Measurements from ENCODE around the gene HEXB. TPM values are rescaled to one million over a fixed set of nuclear protein-coding genes. Genes with fewer than 3 reads are reported as not detected.
"Not testable (repeated sequence)": the region's sequence is repeated elsewhere in the genome, so short reads cannot be mapped to it uniquely, and the experiment has no call there.

Gene HEXB
- total and polyA plus RNA-seq, 9 of the 15 experiments (the other 6 are each of a cell fraction or from before 2014, with no cell fraction given): 22.9 to 158 (median 108) TPM

DNA sequence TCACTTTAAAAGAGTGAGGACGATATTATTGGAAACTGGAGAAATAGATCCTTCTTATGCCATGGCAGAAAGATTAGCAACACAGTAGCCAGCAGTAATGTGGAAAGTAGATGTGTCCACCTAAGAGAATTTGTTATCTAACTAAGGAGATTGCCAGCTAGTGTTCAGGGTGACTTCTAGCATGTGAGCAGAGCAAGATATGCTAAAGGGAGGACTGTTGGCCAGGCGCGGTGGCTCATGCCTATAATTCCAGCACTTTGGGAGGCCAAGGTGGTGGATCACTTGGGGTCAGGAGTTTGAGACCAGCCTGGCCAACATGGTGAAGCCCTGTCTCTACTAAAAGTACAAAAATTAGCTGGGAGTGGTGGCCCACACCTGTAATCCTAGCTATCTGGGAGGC, 5.7 kb upstream of the HEXB start:
- H3K36me3 ChIP-seq (ENCODE audit: control insufficient read depth, insufficient read depth, low read length); H3K79me2 ChIP-seq (ENCODE audit: control insufficient read depth, insufficient read depth, low read length); H3K9me3 ChIP-seq (replicated peaks; ENCODE audit: control insufficient read depth, insufficient read depth, low read depth, low read length); H3K27ac ChIP-seq (ENCODE audit: extremely low read depth, low read depth, low read length); H4K20me1 ChIP-seq (replicated peaks; ENCODE audit: control insufficient read depth, insufficient read depth, low read length); H3K4me2 ChIP-seq (ENCODE audit: insufficient read depth, low read length); CTCF ChIA-PET (ENCODE audit: low intra/inter-chr PET ratio); H3K9me1 ChIP-seq (ENCODE audit: control insufficient read depth, insufficient read depth, low read length); H2AFZ ChIP-seq (ENCODE audit: low read depth, low read length); BruUV-seq (replicated peaks); FAIRE-seq; H3K4me1 ChIP-seq (replicated peaks in 1 of 2; ENCODE audit: control insufficient read depth in 2 of 2, insufficient read depth in 2 of 2, low read length in 2 of 2); H3K4me3 ChIP-seq; H3K27me3 ChIP-seq (ENCODE audit: control insufficient read depth in 2 of 2, insufficient read depth in 2 of 2, low read length in 2 of 2); H3K9ac ChIP-seq (ENCODE audit: insufficient read depth in 1 of 2, low read depth in 2 of 2, low read length in 2 of 2): not testable (repeated sequence)
- intact Hi-C loops (cut with micrococcal nuclease) (loop anchor here (10.0 kb wide), 1 partner anchor 1576 kb away; no protein-coding TSS in a partner anchor), in situ Hi-C loops (cut with MboI) (loop anchor here (5.0 kb wide), 1 partner anchor 238 kb away; no protein-coding TSS in a partner anchor)
- TF ChIP-seq CBFA2T3 (IDR thresholded peaks at IDR 0.05): peak; percentile 52
- peak; percentile 33; the same call in 1 of the 2 replicates for TF ChIP-seq TAL1 (IDR thresholded peaks at IDR 0.05)
- 5% methylated on average over 3 of the region's 3 CpGs for WGBS (ENCODE audit: insufficient coverage, low coverage, missing lambda C conversion rate)
- DNase-seq (ENCODE audit: extremely low read depth in 1 of 4, low spot score in 3 of 4) (peak in 1 of 4 experiments; percentile 16), ATAC-seq (peak; percentile 46; the same call in 2 of the 3 replicates)
- POLR2A ChIA-PET: interaction anchor here (0.5 kb wide), 1 partner anchor 16 kb away, joined by 5 read pairs; no protein-coding TSS in a partner anchor

DNA sequence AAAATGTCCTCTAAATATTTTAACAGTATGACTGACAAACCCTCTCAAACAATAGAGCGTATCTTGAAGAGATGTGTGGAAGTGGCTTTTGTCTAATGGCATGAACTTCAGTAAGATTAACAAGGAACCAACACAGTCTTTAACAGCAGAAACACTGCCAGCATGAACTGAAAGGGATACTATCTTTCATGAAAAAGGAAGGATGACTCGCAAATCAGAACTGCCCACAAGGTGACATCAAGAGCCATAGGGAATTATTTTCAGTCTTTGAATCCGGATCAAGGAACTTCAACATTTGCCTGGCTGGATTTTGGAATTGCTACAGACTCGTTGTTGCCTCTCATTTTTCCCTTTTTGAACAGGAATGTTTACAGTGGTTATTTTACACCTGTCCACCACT, 5.1 kb upstream of the HEXB start:
- Histone ChIP-seq H3K4me3 (no peak overlapping the region), H3K36me3 (ENCODE audit: control insufficient read depth, insufficient read depth, low read length) (no peaks in the 10 kb centered on the region), H3K9me3 (replicated peaks; ENCODE audit: control insufficient read depth, insufficient read depth, low read depth, low read length) (no peaks in the 10 kb centered on the region), H2AFZ (ENCODE audit: low read depth, low read length) (no peak overlapping the region), H3K4me1 (replicated peaks in 1 of 2; ENCODE audit: control insufficient read depth in 2 of 2, insufficient read depth in 2 of 2, low read length in 2 of 2) (peaks cover 2 to 14% of the 10 kb centered on the region in 2 experiments; a peak in 4 of 5 replicates), H3K9ac (ENCODE audit: insufficient read depth in 1 of 2, low read depth in 2 of 2, low read length in 2 of 2) (no peak overlapping the region), H3K79me2 (ENCODE audit: control insufficient read depth, insufficient read depth, low read length) (no peaks in the 10 kb centered on the region), H3K4me2 (ENCODE audit: insufficient read depth, low read length) (no peak overlapping the region), H4K20me1 (replicated peaks; ENCODE audit: control insufficient read depth, insufficient read depth, low read length) (no peaks in the 10 kb centered on the region), H3K9me1 (ENCODE audit: control insufficient read depth, insufficient read depth, low read length) (no peaks in the 10 kb centered on the region), H3K27ac (ENCODE audit: extremely low read depth, low read depth, low read length) (no peak overlapping the region), H3K27me3 (ENCODE audit: control insufficient read depth in 2 of 2, insufficient read depth in 2 of 2, low read length in 2 of 2) (no peaks in the 10 kb centered on the region; a peak in 1 of 5 replicates)
- no peak for DNase-seq (ENCODE audit: extremely low read depth in 1 of 4, low spot score in 3 of 4)
- CTCF ChIA-PET (ENCODE audit: low intra/inter-chr PET ratio): no interaction called here
- in situ Hi-C loops (cut with MboI) (loop anchor here (5.0 kb wide), 1 partner anchor 237 kb away; no protein-coding TSS in a partner anchor), intact Hi-C loops (cut with micrococcal nuclease) (loop anchor here (10.0 kb wide), 2 partner anchors 555 to 1575 kb away; partner anchors contain the start of gene ANKRD31)
- no peak for FAIRE-seq
- ATAC-seq: no peak
- BruUV-seq (replicated peaks): no TSS peak
- WGBS (ENCODE audit: insufficient coverage, low coverage, missing lambda C conversion rate): 15% methylated on average over 4 of the region's 4 CpGs
- POLR2A ChIA-PET: no interaction called here
- TF ChIP-seq RBFOX2 (IDR thresholded peaks at IDR 0.05; ENCODE audit: low read depth, low read length): no peak
- no peak for TF ChIP-seq SIX5 (IDR thresholded peaks at IDR 0.05; ENCODE audit: borderline replicate concordance in 1 of 2, insufficient read depth in 1 of 2, low read depth in 1 of 2, low read length in 2 of 2)
- no peak for TF ChIP-seq ADNP (tag; IDR thresholded peaks at IDR 0.05)
- TF ChIP-seq, protein P1, sequence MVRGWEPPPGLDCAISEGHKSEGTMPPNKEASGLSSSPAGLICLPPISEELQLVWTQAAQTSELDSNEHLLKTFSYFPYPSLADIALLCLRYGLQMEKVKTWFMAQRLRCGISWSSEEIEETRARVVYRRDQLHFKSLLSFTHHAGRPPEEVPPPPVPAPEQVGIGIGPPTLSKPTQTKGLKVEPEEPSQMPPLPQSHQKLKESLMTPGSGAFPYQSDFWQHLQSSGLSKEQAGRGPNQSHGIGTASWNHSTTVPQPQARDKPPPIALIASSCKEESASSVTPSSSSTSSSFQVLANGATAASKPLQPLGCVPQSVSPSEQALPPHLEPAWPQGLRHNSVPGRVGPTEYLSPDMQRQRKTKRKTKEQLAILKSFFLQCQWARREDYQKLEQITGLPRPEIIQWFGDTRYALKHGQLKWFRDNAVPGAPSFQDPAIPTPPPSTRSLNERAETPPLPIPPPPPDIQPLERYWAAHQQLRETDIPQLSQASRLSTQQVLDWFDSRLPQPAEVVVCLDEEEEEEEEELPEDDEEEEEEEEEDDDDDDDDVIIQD (CRISPR knock-in tag; IDR thresholded peaks at IDR 0.05): no peak
- TF ChIP-seq ZNF263 (CRISPR knock-in tag; IDR thresholded peaks at IDR 0.05; ENCODE audit: borderline replicate concordance): no peak
- TF ChIP-seq CHCHD3 (CRISPR knock-in tag; IDR thresholded peaks at IDR 0.05): no peak
- no peak for TF ChIP-seq SNIP1 (IDR thresholded peaks at IDR 0.05; ENCODE audit: low read depth)
- no peak for TF ChIP-seq ELF2 (CRISPR knock-in tag; IDR thresholded peaks at IDR 0.05)
- no peak for TF ChIP-seq RFX1 (IDR thresholded peaks at IDR 0.05)
- no peak for TF ChIP-seq ZNF232 (CRISPR knock-in tag; IDR thresholded peaks at IDR 0.05)
- no peak for TF ChIP-seq XRCC3 (IDR thresholded peaks at IDR 0.05)
- TF ChIP-seq SAFB2 (IDR thresholded peaks at IDR 0.05; ENCODE audit: borderline replicate concordance, low read depth, low read length, severe bottlenecking): no peak
